BE2C (cell line): ENCODE results near the gene SPTBN5.

Experiments used
- DNase-seq: peaks from one replicate; pipeline ENCODE4 v3.0.0-alpha.2; 2020
- H3K27me3 ChIP-seq: fragments of 250-450 bp; sonication (Bioruptor Pico); 2 replicates; pipeline ENCODE4 v1.5.1; 2020; ENCODE audit warnings: mild to moderate bottlenecking
- H3K36me3 ChIP-seq: fragments of 250-450 bp; sonication (Bioruptor Pico); 2 replicates; pipeline ENCODE4 v1.5.1; 2020; ENCODE audit warnings: mild to moderate bottlenecking
- H3K4me1 ChIP-seq: fragments of 250-450 bp; sonication (Bioruptor Pico); 2 replicates; pipeline ENCODE4 v1.5.1; 2020
- H3K4me3 ChIP-seq: 2 replicates; pipeline ENCODE4 v1.5.1; 2011; ENCODE audit warnings: low read depth, low read length
- H3K9me3 ChIP-seq: fragments of 250-450 bp; sonication (Bioruptor Pico); 2 replicates; pipeline ENCODE4 v1.5.1; 2020
- TF ChIP-seq, protein P1 (sequence below): IDR thresholded peaks from 2 replicates; pipeline ENCODE4 v1.5.1; 2012; ENCODE audit warnings: mild to moderate bottlenecking, low read depth, low read length

SPTBN5 gene

DNA sequence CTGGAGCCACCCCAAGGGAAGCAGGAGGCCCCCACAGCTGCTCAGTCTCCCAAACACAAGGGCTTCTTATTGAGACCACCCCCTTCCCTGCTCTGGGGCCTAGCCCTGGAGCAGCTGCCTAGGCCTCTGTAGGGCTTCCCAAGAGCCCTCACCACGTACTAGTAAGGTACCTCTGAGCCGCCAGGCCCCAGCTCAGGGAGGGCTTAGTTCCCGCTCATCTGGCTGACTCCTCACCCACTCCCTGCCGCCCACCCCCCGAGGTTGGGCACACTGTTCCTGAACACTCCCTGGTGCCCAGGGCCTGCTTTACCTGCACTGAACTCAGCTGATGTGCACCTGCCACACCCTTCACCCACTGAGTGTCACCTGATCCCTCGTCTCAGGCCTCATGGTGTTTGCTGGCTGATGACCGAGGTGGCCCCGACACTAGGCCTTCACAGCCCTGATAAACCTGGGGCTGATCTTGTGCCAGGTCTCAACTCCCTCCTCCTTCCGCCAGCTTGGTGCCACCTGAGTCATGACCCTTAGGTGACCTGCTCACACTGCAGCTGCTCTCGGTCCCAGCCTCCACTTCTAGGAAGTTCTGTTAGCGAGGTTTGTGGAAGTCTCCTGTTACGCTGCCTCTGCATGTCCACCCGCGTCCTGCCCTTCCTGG, 18.0 kb upstream of the SPTBN5 start:
- Histone ChIP-seq H3K9me3 (no peaks in the 10 kb centered on the region), H3K27me3 (no peaks in the 10 kb centered on the region), H3K36me3 (no peaks in the 10 kb centered on the region; the same call in 1 of the 2 replicates), H3K4me1 (peaks cover 19% of the 10 kb centered on the region), H3K4me3 (no peak overlapping the region)
- TF ChIP-seq, protein P1, sequence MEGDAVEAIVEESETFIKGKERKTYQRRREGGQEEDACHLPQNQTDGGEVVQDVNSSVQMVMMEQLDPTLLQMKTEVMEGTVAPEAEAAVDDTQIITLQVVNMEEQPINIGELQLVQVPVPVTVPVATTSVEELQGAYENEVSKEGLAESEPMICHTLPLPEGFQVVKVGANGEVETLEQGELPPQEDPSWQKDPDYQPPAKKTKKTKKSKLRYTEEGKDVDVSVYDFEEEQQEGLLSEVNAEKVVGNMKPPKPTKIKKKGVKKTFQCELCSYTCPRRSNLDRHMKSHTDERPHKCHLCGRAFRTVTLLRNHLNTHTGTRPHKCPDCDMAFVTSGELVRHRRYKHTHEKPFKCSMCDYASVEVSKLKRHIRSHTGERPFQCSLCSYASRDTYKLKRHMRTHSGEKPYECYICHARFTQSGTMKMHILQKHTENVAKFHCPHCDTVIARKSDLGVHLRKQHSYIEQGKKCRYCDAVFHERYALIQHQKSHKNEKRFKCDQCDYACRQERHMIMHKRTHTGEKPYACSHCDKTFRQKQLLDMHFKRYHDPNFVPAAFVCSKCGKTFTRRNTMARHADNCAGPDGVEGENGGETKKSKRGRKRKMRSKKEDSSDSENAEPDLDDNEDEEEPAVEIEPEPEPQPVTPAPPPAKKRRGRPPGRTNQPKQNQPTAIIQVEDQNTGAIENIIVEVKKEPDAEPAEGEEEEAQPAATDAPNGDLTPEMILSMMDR: no peak
- no peak for DNase-seq

DNA sequence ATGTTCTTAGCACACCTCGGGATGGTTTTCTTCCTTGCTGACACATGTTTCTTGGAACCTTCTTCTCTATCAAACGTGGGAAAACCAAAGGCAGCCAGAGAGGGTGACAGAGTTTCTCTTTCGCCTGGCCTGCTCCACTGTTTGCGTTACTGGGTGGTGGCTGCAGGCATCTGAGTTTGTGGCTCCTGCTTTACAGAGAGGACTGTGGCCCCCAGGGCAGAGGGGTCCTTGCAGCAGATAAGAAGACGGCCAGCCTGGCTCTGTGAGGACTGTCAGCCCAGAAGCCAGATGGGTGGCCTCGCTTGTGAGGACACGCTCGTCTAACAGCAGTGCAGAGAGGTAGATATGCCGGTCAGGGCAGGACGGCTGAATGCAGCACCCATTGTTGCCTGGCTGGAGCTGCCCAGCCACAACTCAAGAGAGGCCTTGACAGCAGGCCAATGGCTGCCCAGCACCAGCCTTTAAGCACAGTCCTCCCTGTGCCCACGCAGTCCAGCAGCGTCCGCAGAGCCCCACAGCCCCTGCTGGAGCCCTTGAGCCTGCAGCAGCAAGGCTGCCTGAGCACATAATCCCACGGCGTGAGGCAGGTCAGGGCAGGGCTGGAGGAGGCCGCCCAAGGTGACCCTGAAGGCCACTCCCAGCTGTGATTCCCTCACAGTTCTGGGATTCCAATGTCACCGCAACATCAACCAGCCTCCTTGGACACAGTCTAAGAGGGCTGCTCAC, 15.0 kb upstream of the SPTBN5 start:
- no peak for DNase-seq
- Histone ChIP-seq H3K4me1 (peaks cover 32% of the 10 kb centered on the region), H3K36me3 (no peaks in the 10 kb centered on the region; the same call in 1 of the 2 replicates), H3K4me3 (no peak overlapping the region), H3K27me3 (no peaks in the 10 kb centered on the region), H3K9me3 (no peaks in the 10 kb centered on the region)
- TF ChIP-seq, protein P1: no peak

DNA sequence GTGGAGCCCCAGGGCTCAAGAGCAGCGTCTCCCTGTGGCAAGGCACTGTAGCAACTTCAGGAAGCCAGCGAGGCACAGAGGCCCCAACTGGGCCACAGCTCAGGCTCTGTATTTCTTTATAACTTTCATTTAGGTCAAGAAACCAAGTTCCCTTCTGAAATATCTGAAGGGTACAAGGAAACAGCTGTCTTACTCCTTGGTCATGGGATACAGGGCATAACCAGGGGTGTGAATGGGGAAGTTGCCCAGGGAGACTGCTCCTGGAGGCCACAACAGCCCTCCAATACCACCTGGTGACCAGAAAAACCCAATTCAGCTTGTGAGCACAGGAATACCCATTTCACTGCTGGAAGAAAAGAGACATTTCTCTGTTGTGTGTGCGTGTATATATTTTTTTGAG, 13.3 kb upstream of the SPTBN5 start:
- no peaks in the 10 kb centered on the region for H3K9me3 ChIP-seq
- no peak overlapping the region for H3K4me3 ChIP-seq
- no peak for DNase-seq
- peaks cover 20% of the 10 kb centered on the region for H3K4me1 ChIP-seq
- no peaks in the 10 kb centered on the region; the same call in 1 of the 2 replicates for H3K36me3 ChIP-seq
- TF ChIP-seq, protein P1: no peak
- H3K27me3 ChIP-seq: no peaks in the 10 kb centered on the region

DNA sequence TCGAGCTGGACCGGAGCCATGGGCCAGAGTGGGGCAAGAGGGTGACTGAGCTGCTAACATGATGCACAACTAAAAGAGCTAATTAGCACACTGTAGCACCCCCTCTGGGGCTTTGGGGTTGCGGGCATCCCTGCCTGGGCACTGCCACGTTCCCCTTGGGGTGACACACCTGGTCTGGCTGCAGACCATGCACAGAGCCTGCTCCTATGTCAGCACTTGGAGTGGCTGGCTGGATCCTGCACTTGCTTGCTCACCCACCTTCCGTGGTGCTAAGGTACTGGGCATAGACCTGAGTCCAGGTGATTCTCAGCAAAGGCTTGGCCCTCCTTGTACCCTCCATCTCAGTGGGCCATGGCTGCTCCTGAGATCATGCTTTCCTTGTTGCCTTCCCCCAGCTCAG, 12.8 kb upstream of the SPTBN5 start:
- Histone ChIP-seq H3K27me3 (no peaks in the 10 kb centered on the region), H3K36me3 (no peaks in the 10 kb centered on the region; the same call in 1 of the 2 replicates), H3K4me3 (no peak overlapping the region), H3K9me3 (no peaks in the 10 kb centered on the region), H3K4me1 (peaks cover 20% of the 10 kb centered on the region)
- no peak for DNase-seq
- TF ChIP-seq, protein P1: no peak

DNA sequence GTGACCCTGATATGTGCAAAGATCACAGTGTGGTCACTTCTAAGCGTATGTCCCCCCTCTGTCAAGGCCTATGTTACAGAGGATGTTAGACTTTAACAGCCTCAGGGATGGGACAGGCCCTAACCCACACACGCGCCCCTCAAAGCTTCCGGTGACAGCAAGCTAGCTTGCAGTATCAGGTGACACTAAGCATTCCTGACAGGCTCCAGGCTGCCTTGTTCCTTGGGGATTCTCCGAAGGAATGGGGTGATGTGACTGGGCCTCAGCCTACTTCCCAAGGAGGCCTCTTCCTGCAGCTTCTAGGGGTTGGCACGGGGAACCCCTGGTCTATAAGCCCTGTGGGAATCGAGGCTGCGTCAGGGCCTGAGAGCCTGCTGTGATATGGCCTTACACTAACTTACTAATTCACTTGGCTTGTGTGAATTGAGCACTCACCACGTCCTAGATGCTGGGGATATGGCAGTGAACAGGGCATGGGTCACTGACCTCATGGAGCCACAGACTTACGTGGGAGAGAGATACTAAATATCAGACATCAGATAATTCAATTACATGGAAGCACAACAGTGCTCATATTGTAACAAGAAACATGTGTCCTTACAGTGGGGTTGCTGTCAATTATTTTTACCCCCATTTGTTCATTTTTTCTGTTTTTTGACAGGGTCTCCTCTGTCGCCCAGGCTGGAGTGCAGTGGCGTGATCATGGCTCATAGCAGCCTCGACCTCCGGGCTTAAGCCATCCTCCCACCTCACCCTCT, 11.4 kb upstream of the SPTBN5 start:
- peak; percentile 51 for DNase-seq
- no peak overlapping the region for H3K4me3 ChIP-seq
- H3K4me1 ChIP-seq: peaks cover 20% of the 10 kb centered on the region
- no peaks in the 10 kb centered on the region for H3K9me3 ChIP-seq
- TF ChIP-seq, protein P1: no peak
- H3K27me3 ChIP-seq: no peaks in the 10 kb centered on the region
- no peaks in the 10 kb centered on the region; the same call in 1 of the 2 replicates for H3K36me3 ChIP-seq
